Measurements from ENCODE around the gene LRRC32.

Gene LRRC32

DNA sequence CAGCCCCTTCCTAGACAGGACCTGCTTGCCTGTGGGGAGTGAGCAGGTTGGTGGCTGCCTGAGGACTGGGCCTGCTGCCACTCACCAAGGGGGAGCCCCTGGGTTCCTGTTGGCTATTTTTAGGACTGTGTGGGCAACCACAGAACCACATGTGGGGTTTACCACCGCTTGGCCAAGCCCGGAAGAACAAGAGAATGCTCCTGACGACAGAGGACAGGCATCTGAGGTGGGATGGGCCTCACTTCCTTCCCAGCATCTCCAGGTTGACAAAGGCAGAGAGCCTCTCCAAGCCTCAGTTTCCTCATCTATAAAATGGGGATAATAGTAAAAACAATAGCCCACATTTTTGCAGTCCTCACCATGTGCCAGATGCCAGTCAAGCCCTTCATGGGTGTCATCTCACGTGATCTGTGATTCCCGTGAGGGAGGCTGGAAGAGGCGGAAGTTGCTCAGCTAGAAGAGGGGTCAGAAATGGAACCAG, 43.6 kb downstream of the LRRC32 start:
- H3K4me1 ChIP-seq (ENCODE audit: control insufficient read depth, insufficient read depth, low read length, unreplicated experiment): peaks cover 23% of the 10 kb centered on the region
- no peak overlapping the region for H3K4me3 ChIP-seq (ENCODE audit: low read depth, low read length)
- no peaks in the 10 kb centered on the region for H3K36me3 ChIP-seq (ENCODE audit: insufficient read depth, low read length)
- H3K27me3 ChIP-seq (ENCODE audit: insufficient read depth, low read length): no peaks in the 10 kb centered on the region
- H2AFZ ChIP-seq (ENCODE audit: low read length, unreplicated experiment): no peak overlapping the region
- no peaks in the 10 kb centered on the region for H3K79me2 ChIP-seq (ENCODE audit: control insufficient read depth, insufficient read depth, low read length, unreplicated experiment)
- H3K27ac ChIP-seq (ENCODE audit: low read depth, low read length): no peak overlapping the region

- Histone ChIP-seq H3K36me3 (ENCODE audit: insufficient read depth, low read length) (no peaks in the 10 kb centered on the region), H3K27me3 (ENCODE audit: insufficient read depth, low read length) (no peaks in the 10 kb centered on the region), H3K79me2 (ENCODE audit: control insufficient read depth, insufficient read depth, low read length, unreplicated experiment) (no peaks in the 10 kb centered on the region), H3K4me3 (ENCODE audit: low read depth, low read length) (no peak overlapping the region), H3K4me1 (ENCODE audit: control insufficient read depth, insufficient read depth, low read length, unreplicated experiment) (peaks cover 30% of the 10 kb centered on the region), H2AFZ (ENCODE audit: low read length, unreplicated experiment) (no peak overlapping the region), H3K27ac (ENCODE audit: low read depth, low read length) (no peak overlapping the region)
Observed at GRCh38 chr11:76626266-76626665, 44.3 kb downstream of the LRRC32 start.

DNA sequence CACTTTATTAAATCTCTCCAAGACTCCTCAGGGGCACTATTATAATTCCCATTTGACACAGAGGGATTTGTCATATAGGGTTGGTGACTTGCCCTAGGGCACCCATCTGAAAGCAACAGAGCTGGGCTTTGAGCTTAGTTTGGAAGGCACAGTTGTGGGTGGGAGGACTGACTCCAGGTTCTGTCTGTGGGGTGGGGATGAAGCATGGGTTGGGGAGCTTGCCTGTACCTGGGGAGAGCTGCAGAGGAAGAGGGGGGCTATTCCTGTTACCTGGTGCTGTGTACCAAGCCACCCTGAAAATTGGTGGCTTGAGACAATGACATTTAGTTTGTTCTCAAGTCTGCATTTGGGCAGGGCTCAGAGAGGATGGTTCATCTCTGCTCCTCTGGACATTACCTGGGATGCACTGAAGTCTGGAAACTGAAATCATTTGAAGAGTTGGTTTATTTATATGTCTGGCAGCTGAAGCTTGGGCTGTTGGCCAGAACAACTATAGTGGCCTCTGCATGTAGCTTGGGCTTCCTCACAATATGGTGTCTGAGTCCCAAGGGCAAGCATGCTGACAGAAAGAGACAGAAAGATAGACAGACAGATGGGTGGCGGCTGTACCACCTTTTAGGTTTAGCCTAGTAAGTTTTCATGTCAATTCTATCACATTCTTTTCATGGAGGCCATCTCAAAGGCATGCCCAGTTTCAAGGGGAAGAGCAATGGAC, 44.9 kb downstream of the LRRC32 start:
- Histone ChIP-seq H3K36me3 (ENCODE audit: insufficient read depth, low read length) (no peaks in the 10 kb centered on the region), H3K4me1 (ENCODE audit: control insufficient read depth, insufficient read depth, low read length, unreplicated experiment) (peaks cover 36% of the 10 kb centered on the region), H3K4me3 (ENCODE audit: low read depth, low read length) (no peak overlapping the region), H3K27ac (ENCODE audit: low read depth, low read length) (no peak overlapping the region), H2AFZ (ENCODE audit: low read length, unreplicated experiment) (no peak overlapping the region), H3K79me2 (ENCODE audit: control insufficient read depth, insufficient read depth, low read length, unreplicated experiment) (no peaks in the 10 kb centered on the region), H3K27me3 (ENCODE audit: insufficient read depth, low read length) (no peaks in the 10 kb centered on the region)

DNA sequence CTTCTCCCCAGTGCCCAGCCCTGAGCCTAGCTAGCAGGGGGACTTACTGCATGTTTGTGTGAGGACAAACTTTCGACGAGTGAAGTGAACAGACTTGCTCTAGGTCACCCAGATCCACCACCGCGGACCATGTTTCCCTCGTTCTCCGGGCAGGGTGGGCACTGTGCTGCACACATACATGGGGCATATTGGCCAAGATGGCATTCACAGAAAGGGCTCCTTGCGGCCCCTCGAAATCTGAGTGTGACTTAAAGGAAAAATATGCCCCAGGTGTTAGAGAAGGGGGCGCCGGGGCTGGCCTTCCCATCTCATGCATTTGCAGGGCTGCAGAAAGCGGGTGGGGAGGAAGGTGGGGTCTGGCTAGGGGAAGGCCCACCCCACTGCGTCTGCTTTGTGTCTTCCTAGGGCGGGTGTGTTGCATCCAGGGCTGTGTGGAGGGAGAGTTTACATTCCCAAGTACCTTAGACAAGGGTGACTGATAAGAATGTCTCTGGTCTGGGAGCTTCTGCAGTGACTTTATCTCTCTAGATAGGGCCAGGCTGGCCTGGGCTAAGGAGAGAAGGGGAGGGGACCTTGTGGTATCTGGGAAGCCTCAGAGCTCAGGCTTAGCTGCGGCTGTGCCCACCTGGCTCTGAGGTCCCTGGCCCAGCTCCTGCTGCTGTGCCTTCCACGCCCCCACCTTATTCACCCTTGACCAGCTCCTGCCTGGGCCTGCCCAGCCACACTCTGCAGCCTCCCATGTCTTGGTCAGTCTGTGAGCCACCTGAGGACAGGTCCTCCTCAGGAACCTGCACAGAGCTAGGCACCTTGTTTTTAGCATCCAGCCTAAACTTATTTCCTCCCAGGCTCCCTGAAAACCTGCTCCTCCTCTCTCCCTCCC, 45.8 kb downstream of the LRRC32 start:
- Histone ChIP-seq H3K27ac (ENCODE audit: low read depth, low read length) (no peak overlapping the region), H3K27me3 (ENCODE audit: insufficient read depth, low read length) (no peaks in the 10 kb centered on the region), H3K79me2 (ENCODE audit: control insufficient read depth, insufficient read depth, low read length, unreplicated experiment) (no peaks in the 10 kb centered on the region), H2AFZ (ENCODE audit: low read length, unreplicated experiment) (no peak overlapping the region), H3K36me3 (ENCODE audit: insufficient read depth, low read length) (no peaks in the 10 kb centered on the region), H3K4me3 (ENCODE audit: low read depth, low read length) (no peak overlapping the region), H3K4me1 (ENCODE audit: control insufficient read depth, insufficient read depth, low read length, unreplicated experiment) (peaks cover 41% of the 10 kb centered on the region)

- H3K4me1 ChIP-seq (ENCODE audit: control insufficient read depth, insufficient read depth, low read length, unreplicated experiment): peaks cover 36% of the 10 kb centered on the region
- no peaks in the 10 kb centered on the region for H3K27me3 ChIP-seq (ENCODE audit: insufficient read depth, low read length)
- no peaks in the 10 kb centered on the region for H3K36me3 ChIP-seq (ENCODE audit: insufficient read depth, low read length)
- H3K27ac ChIP-seq (ENCODE audit: low read depth, low read length): no peak overlapping the region
- H3K4me3 ChIP-seq (ENCODE audit: low read depth, low read length): no peak overlapping the region
- no peaks in the 10 kb centered on the region for H3K79me2 ChIP-seq (ENCODE audit: control insufficient read depth, insufficient read depth, low read length, unreplicated experiment)
- H2AFZ ChIP-seq (ENCODE audit: low read length, unreplicated experiment): no peak overlapping the region
Observed at GRCh38 chr11:76623884-76624419, 46.6 kb downstream of the LRRC32 start.

- Histone ChIP-seq H3K79me2 (ENCODE audit: control insufficient read depth, insufficient read depth, low read length, unreplicated experiment) (no peaks in the 10 kb centered on the region), H3K4me3 (ENCODE audit: low read depth, low read length) (no peak overlapping the region), H3K36me3 (ENCODE audit: insufficient read depth, low read length) (0 out of 2 replicates have a peak, but pooled peaks cover 5% of the 10 kb centered on the region), H3K27me3 (ENCODE audit: insufficient read depth, low read length) (no peaks in the 10 kb centered on the region), H3K4me1 (ENCODE audit: control insufficient read depth, insufficient read depth, low read length, unreplicated experiment) (peaks cover 36% of the 10 kb centered on the region), H3K27ac (ENCODE audit: low read depth, low read length) (no peak overlapping the region), H2AFZ (ENCODE audit: low read length, unreplicated experiment) (no peak overlapping the region)
Observed at GRCh38 chr11:76623171-76623883, 47.2 kb downstream of the LRRC32 start.

DNA sequence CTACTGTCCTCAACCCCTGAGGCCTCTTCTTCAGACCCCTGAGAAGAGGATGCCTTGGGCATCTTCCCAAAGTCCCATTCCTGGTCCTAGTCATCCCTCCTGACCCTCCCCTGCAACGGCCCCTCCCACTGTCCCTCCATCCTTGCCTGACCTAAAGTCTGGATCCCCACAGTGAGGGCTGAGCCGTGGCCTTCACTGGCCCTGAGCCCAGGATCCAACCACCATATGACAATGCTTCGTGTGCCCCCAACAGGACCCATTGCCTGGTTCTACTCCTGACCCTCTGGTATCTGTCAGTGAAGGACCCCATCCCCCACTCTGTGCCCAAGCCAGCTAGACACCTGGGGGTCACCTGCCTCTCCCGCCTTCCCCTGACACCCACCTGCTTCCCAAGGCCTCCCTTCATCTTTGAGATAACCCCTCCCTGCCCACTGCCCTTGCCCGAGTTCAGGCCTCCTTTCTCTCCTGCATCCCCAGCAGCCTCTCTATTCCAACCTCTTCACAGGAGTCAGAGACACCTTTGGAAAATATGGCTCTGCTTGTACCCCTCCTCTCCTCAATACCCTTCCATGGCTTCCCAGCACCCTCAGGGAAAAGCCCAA, 48.0 kb downstream of the LRRC32 start:
- H2AFZ ChIP-seq (ENCODE audit: low read length, unreplicated experiment): no peak overlapping the region
- no peak overlapping the region for H3K27ac ChIP-seq (ENCODE audit: low read depth, low read length)
- no peak overlapping the region for H3K4me3 ChIP-seq (ENCODE audit: low read depth, low read length)
- no peaks in the 10 kb centered on the region for H3K27me3 ChIP-seq (ENCODE audit: insufficient read depth, low read length)
- no peaks in the 10 kb centered on the region for H3K79me2 ChIP-seq (ENCODE audit: control insufficient read depth, insufficient read depth, low read length, unreplicated experiment)
- H3K4me1 ChIP-seq (ENCODE audit: control insufficient read depth, insufficient read depth, low read length, unreplicated experiment): peaks cover 36% of the 10 kb centered on the region
- 0 out of 2 replicates have a peak, but pooled peaks cover 9% of the 10 kb centered on the region for H3K36me3 ChIP-seq (ENCODE audit: insufficient read depth, low read length)

GRCh38 chr11:76621868-76622267, 48.7 kb downstream of the LRRC32 start:
- Histone ChIP-seq H3K36me3 (ENCODE audit: insufficient read depth, low read length) (0 out of 2 replicates have a peak, but pooled peaks cover 9% of the 10 kb centered on the region), H3K27ac (ENCODE audit: low read depth, low read length) (no peak overlapping the region), H3K4me1 (ENCODE audit: control insufficient read depth, insufficient read depth, low read length, unreplicated experiment) (peaks cover 36% of the 10 kb centered on the region), H2AFZ (ENCODE audit: low read length, unreplicated experiment) (no peak overlapping the region), H3K79me2 (ENCODE audit: control insufficient read depth, insufficient read depth, low read length, unreplicated experiment) (no peaks in the 10 kb centered on the region), H3K27me3 (ENCODE audit: insufficient read depth, low read length) (no peaks in the 10 kb centered on the region), H3K4me3 (ENCODE audit: low read depth, low read length) (no peak overlapping the region)

DNA sequence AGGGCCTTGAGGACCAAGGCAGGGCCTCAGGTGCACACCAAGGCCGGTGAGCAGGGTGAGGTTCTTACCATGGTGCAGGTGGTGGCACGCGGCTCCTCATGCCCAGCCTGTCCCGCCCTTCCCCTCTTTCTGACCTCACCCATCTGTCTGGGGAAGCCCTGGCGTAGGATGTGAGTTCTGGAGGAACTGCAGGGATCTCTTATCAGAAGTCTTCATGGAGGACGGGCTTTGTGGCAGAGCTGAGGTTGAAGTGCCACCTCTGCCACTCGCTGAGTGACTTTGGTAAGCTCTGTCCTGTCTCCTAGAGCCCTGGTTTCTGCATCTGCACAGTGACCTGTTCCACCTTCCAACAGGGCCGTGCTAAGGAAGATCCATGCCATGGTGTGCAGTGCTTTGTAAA, 49.1 kb downstream of the LRRC32 start:
- peaks cover 36% of the 10 kb centered on the region for H3K4me1 ChIP-seq (ENCODE audit: control insufficient read depth, insufficient read depth, low read length, unreplicated experiment)
- H3K4me3 ChIP-seq (ENCODE audit: low read depth, low read length): no peak overlapping the region
- H2AFZ ChIP-seq (ENCODE audit: low read length, unreplicated experiment): no peak overlapping the region
- H3K79me2 ChIP-seq (ENCODE audit: control insufficient read depth, insufficient read depth, low read length, unreplicated experiment): no peaks in the 10 kb centered on the region
- no peak overlapping the region for H3K27ac ChIP-seq (ENCODE audit: low read depth, low read length)
- no peaks in the 10 kb centered on the region for H3K27me3 ChIP-seq (ENCODE audit: insufficient read depth, low read length)
- H3K36me3 ChIP-seq (ENCODE audit: insufficient read depth, low read length): 0 out of 2 replicates have a peak, but pooled peaks cover 9% of the 10 kb centered on the region

- 0 out of 2 replicates have a peak, but pooled peaks cover 9% of the 10 kb centered on the region for H3K36me3 ChIP-seq (ENCODE audit: insufficient read depth, low read length)
- no peaks in the 10 kb centered on the region for H3K79me2 ChIP-seq (ENCODE audit: control insufficient read depth, insufficient read depth, low read length, unreplicated experiment)
- H3K4me1 ChIP-seq (ENCODE audit: control insufficient read depth, insufficient read depth, low read length, unreplicated experiment): peaks cover 45% of the 10 kb centered on the region
- no peaks in the 10 kb centered on the region for H3K27me3 ChIP-seq (ENCODE audit: insufficient read depth, low read length)
- peak overlapping the region; percentile 57 for H3K27ac ChIP-seq (ENCODE audit: low read depth, low read length)
- no peak overlapping the region for H2AFZ ChIP-seq (ENCODE audit: low read length, unreplicated experiment)
- no peak overlapping the region for H3K4me3 ChIP-seq (ENCODE audit: low read depth, low read length)
Observed at GRCh38 chr11:76620489-76620888, 50.1 kb downstream of the LRRC32 start.
